ENCODE data around the gene RPSA.

The RPSA gene

GRCh38 chr3:39460677-39461076 lies 54.2 kb downstream of the RPSA start:
- DNase-seq, result no peak
